GM12873 (cell line): ENCODE results near the gene PAX5.

ENCODE experiments used
- TF ChIP-seq, protein P1 (sequence below): IDR thresholded peaks from 2 replicates; pipeline ENCODE4 v1.5.1; 2012; ENCODE audit warnings: low read depth, mild to moderate bottlenecking, moderate library complexity, low read length, control low read depth; ENCODE audit not compliant: insufficient read depth; ENCODE audit errors: missing control alignments

Gene PAX5

DNA sequence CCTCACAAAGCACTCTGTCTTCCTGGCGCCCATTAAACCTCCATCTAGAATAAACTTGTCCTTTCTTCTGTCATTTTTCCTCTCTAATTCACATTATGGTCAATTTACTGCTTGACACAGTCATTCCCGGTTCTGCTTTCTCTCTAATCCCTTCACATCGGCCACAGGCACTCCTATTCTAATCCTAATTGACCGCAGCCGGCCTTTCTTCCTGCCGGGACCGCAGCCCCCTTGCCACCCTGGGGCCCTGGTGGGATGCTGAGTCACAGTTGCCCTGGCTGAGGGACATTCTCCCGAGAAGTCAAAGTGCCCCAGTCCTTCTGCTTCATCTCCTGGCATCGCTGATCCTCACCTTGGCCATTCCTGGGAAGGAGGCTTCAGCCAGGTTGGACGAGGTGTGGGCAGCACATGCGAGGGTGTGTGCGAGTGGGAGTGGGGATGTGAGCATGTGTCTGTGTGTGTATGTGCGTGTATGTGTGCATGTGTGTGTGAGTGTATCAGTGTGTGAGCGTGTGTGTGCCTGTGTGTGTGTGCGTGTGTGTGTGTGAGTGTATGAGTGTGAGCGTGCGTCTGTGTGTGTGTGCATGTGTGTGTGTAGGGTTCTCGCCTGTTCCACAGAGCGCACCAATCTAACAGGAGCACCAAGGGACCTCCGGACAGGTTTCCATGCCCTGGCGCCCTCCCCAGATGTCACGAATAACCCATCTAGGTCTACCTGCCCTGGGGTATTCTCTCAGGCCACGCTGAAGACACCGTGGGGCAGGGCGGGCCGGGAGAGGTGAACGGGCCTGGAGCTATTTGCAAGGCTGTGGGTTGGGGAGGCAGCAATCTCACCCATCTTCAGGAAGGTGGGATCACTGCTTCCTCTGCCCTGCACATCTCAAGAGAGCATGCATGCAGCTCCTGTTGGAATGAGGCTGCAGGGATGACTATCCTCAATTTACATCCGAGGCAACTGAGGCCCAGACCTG lies 191.2 kb downstream of the PAX5 start:
- TF ChIP-seq, protein P1, sequence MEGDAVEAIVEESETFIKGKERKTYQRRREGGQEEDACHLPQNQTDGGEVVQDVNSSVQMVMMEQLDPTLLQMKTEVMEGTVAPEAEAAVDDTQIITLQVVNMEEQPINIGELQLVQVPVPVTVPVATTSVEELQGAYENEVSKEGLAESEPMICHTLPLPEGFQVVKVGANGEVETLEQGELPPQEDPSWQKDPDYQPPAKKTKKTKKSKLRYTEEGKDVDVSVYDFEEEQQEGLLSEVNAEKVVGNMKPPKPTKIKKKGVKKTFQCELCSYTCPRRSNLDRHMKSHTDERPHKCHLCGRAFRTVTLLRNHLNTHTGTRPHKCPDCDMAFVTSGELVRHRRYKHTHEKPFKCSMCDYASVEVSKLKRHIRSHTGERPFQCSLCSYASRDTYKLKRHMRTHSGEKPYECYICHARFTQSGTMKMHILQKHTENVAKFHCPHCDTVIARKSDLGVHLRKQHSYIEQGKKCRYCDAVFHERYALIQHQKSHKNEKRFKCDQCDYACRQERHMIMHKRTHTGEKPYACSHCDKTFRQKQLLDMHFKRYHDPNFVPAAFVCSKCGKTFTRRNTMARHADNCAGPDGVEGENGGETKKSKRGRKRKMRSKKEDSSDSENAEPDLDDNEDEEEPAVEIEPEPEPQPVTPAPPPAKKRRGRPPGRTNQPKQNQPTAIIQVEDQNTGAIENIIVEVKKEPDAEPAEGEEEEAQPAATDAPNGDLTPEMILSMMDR = no peak

DNA sequence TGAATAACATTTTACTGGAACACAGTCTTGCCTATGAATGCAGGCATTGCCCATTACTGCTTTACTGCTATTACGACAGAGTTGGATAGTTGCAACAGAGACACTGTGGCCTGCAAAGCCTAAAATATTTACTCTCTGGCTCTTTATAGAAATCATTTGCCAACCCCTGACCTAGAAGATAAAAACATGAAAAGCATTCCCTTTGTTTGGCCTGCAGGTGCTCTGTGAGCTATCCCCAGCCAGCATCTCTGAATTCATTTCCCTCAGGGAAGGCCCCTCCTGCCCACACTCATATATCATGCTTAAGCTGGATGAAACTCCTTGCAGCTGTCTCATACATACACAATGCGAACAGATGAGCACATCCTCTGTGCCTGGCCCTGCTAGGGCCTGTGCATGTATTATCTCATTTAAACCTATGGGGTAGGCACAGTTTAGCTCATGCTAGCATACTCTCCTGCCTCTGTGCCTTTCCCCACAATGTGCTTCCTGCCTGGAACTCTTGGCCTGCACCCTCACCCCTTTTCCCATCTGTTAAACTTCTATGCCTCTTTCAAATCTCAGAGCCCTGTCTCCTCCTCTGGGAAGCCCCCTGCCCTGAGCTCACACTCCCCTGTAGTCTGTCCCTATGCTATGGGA lies 193.1 kb downstream of the PAX5 start:
- TF ChIP-seq, protein P1 = no peak

DNA sequence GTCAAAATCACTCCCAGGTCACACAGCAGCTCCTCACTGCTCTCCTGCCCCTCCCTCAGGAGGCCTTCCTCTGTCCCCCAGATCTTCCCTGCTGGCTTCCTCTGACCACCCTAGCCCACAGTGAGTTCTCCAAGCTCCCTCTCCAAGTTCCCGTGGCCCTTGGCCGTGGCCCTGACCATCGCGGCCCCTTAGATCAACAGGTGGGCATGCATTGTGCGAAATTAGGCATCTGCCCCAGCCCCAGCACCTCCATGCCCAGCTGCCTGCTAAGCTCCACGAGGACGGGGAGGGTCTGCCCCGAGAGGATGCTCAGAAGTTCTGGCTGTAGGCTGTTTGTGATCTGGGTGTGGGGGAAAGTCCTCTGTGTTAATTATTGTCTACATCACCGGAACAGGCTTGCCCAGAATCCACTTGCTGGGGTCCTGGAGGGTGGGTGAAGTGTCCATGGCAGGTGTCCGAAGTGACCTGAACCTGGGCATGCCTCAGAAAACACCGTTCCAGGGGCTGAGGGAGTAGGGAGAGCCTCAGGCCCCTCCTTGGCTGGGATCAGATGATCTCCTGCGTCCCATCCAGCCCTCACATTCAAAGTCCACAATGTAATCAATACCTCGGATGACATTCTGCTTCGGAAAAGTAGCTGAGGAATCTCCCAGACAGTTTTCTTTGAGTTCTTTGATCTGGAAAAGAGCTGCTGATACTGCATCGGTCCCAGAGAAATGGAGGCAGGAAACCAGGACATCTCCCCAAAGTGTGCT lies 194.8 kb downstream of the PAX5 start:
- TF ChIP-seq, protein P1 = no peak

DNA sequence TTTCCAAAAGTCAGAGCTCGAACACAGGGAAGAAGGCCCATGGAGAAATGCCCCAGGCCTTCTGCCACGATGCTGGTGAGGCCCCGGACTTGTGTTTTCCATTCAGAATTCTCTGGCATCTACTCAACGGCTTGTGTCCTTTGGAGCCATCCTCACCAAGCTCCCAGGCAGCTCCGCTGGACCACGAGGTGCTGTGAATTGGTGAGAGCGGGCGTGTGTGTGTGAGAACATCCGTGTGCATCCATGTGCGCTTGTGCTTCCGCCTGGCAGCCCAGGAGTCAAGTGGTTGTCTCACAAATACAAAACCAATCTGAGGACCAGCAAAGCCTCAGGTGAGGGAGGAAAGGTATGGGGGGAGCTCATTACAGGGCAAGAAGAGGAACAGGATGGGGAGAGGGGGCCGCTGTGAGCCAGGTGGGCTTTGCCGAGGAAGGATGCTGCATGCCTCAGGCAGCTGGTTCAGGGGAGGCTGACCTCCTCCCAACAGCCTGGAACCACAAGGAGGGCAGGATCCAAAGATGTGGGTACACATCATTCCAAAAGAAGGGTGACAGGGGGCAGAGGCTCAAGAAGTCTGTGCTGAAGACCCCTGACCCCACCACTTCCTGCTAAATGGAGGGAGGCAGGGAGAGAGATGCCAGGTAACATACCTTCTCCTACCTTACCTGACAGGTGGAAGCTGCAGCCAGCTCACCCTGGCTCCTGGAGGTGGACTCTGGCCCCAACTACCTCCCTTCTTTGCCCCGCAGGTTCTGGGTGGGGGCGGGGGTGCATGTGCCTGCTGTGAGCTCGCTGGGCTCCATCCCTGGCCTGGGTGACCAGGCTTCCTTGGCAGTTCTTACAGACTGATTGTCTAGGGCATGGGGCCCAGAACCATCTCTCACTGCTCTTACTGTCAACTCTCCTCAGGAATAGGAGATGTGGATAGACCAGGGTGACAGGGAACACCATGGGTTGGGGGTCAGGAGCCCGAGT lies 196.3 kb downstream of the PAX5 start:
- TF ChIP-seq, protein P1 = no peak

DNA sequence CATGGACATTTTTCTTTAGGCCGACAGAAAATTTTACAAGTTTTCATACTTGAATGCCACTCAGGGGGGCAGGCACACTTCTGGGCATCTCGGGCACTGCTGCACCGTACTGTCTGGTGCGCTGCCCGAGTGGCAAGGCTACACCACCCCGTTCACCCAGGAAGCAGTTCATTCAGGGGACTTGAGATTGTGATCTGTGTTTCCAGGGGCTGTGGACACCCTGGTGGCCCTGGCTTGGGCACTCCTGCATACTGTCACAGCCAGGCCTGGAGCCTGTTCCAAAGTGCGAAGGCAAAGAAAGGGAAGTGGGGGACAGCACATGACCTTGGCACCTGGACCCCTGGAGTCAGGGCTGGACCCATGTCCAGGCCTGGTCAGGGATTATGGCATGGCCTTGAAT lies 197.6 kb downstream of the PAX5 start:
- TF ChIP-seq, protein P1 = no peak

DNA sequence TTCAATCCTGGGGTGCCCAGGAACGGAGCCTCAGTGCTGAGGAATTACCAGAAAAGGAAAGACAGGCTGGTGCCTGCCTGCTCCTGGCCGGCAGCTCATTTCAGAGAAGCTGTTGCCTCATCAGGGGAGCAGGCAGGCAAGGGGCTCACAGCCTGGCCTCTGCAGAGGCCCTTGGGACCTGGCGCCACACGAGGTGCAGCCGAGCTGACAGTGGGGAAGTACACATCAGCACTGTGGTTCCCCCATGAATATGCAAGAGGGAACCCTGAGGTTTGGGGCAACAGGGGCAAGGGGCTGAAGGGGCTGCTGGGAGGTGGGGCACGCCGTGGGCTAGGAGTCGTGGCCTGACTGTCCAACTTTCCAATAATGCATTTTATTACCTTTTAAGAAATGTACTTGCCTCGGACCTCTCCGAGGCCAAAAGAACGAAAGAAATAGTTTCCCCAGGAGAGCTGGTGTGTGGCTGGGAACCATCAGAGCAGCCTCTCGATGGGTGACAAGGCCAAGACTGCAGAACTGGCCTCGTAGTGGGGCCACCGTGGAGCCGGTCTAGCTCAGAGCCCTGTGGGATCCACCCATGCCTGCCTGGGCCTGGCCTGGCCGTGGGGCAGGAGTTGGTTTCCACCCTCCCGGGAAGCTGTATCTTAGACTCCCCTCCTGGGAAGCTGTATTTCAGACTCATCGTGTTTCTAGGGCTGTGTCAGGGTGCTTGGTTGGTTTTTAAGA lies 198.6 kb downstream of the PAX5 start:
- TF ChIP-seq, protein P1 = no peak
